Measurements from ENCODE around the gene ZDHHC7.
A peak's percentile ranks its signal among the peaks of the same experiment; 100 is the strongest.

Gene ZDHHC7

DNA sequence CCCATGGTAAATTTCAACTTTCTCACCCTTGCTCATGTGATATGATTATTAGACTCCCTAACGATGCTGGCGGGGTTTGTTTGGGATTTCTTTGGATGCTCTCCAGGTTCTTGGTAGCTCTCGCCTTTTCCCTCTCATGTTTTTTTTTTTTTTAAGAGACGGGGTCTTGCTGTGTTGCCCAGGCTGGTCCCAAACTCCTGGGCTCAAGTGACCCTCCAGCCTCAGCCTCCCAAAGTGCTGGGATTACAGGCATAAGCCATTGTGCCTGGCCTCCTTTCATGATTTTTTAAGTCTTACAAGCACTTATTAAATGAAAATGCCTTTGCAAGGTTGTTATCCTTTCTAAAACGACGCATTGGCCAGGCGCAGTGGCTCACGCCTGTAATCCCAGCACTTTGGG, 40.3 kb upstream of the ZDHHC7 start:
- peaks cover 55 to 61% of the 10 kb centered on the region in 2 donors for H3K4me1 ChIP-seq (ENCODE audit: control insufficient read depth in 1 of 2, insufficient read depth in 2 of 2, low read length in 2 of 2)

DNA sequence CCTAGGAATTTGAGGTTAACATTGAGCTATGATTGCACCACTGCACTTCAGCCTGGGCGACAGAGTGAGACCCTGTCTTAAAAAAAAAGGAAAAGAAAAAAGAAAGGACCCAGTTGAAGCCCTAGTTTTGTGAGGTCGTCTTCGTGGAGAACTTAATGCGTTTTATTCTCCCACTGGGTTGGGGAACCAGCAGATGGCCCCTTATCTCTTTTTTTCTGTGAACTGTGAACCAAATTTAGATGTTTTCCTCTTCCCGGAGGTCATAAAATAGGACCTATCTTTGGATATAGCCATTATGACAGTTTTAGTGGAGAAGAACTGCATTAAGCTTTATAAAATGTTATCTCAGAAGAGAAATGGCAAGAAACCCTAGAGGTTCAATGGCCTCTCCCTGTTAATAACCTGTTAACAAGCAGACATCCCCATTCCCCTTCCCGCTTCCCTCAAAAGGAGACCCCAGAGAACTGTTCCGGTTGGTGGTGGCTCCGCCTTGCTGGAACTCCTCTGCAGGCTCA, 39.8 kb upstream of the ZDHHC7 start:
- Histone ChIP-seq H3K4me3 (ENCODE audit: low read depth in 1 of 2, low read length in 2 of 2) (no peak overlapping the region), H3K27me3 (ENCODE audit: control insufficient read depth in 1 of 2, insufficient read depth in 2 of 2, low read length in 2 of 2) (no peaks in the 10 kb centered on the region), H3K9me3 (ENCODE audit: control insufficient read depth in 1 of 2, low read length in 2 of 2) (no peaks in the 10 kb centered on the region), H3K9ac (ENCODE audit: low read depth in 1 of 2, low read length in 2 of 2) (no peak overlapping the region), H3K27ac (ENCODE audit: low read depth, low read length) (no peak overlapping the region), H3K4me1 (ENCODE audit: control insufficient read depth in 1 of 2, insufficient read depth in 2 of 2, low read length in 2 of 2) (peaks cover 52 to 59% of the 10 kb centered on the region in 2 donors), H3K36me3 (ENCODE audit: control insufficient read depth in 1 of 2, insufficient read depth in 2 of 2, low read length in 2 of 2) (no peaks in the 10 kb centered on the region)

More for the DNA sequence above, 40.3 kb upstream of the ZDHHC7 start:
- Histone ChIP-seq H3K36me3 (ENCODE audit: control insufficient read depth in 1 of 2, insufficient read depth in 2 of 2, low read length in 2 of 2) (no peaks in the 10 kb centered on the region), H3K4me3 (ENCODE audit: low read depth in 1 of 2, low read length in 2 of 2) (no peak overlapping the region), H3K9me3 (ENCODE audit: control insufficient read depth in 1 of 2, low read length in 2 of 2) (no peaks in the 10 kb centered on the region), H3K27ac (ENCODE audit: low read depth, low read length) (no peak overlapping the region), H3K9ac (ENCODE audit: low read depth in 1 of 2, low read length in 2 of 2) (no peak overlapping the region), H3K27me3 (ENCODE audit: control insufficient read depth in 1 of 2, insufficient read depth in 2 of 2, low read length in 2 of 2) (no peaks in the 10 kb centered on the region)

DNA sequence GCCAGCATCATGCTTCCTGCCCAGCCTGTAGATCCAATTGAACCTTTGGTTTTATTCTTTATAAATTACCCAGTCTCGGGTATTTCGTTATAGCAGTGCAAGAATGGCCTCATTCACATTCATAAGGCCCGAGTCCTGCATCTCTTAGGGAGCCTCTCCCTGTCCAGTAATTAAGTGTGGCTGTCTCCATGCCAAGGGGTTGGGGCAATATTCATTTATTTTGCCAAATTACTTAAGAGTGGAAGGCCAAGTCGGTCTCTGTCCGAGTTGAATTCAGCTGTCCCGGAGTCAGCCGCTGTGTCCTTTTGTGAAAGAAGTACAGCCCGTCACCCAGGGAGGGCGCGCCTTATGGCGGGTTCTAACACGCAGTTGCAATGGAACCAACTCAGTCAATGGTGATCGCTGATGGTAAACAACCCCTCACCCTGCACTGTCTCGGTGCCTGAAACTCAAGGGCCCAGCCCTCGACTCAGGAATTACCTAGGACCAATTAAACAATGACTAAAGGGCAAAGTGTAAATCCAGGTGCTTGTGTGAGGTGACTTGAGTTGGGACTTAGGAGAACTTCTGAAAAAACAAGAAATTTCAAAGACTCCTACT, 38.5 kb upstream of the ZDHHC7 start:
- peaks cover 39 to 46% of the 10 kb centered on the region in 2 donors for H3K4me1 ChIP-seq (ENCODE audit: control insufficient read depth in 1 of 2, insufficient read depth in 2 of 2, low read length in 2 of 2)
- H3K4me3 ChIP-seq (ENCODE audit: low read depth in 1 of 2, low read length in 2 of 2): no peak overlapping the region
- no peaks in the 10 kb centered on the region for H3K9me3 ChIP-seq (ENCODE audit: control insufficient read depth in 1 of 2, low read length in 2 of 2)
- H3K9ac ChIP-seq (ENCODE audit: low read depth in 1 of 2, low read length in 2 of 2): no peak overlapping the region
- no peak overlapping the region for H3K27ac ChIP-seq (ENCODE audit: low read depth, low read length)
- no peaks in the 10 kb centered on the region for H3K27me3 ChIP-seq (ENCODE audit: control insufficient read depth in 1 of 2, insufficient read depth in 2 of 2, low read length in 2 of 2)
- H3K36me3 ChIP-seq (ENCODE audit: control insufficient read depth in 1 of 2, insufficient read depth in 2 of 2, low read length in 2 of 2): no peaks in the 10 kb centered on the region

DNA sequence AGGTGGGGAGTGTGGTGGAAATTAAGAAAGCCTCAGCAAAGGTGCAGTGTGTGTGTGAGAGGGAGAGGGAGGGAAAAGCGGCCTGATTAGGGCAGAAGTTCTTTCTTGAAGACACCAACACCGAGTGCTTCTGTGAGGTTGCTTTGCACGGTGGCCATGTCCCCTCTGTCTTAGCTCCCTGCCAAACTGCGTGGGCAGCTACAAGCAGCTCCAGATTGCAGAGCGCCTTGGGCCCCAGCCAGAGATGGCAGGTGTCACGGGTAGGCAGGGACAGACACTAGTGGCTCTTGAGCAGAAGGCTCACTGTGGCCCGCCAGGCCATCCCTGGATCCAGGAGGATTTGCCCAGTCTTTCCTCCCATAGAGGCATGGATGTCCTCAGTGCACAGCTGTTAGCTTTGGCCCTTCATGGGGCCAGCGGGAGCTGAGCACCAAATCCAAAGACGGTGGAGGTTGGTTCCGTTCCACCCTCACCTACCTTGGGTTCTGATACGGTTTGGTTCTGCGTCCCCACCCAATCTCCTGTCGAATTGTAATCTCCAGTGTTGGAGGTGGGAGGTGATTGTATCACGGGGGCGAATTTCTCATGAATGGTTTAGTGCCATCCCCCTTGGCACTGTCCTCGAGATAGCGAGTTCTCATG, 37.7 kb upstream of the ZDHHC7 start:
- peaks cover 35 to 43% of the 10 kb centered on the region in 2 donors for H3K4me1 ChIP-seq (ENCODE audit: control insufficient read depth in 1 of 2, insufficient read depth in 2 of 2, low read length in 2 of 2)
- no peak overlapping the region for H3K9ac ChIP-seq (ENCODE audit: low read depth in 1 of 2, low read length in 2 of 2)
- H3K9me3 ChIP-seq (ENCODE audit: control insufficient read depth in 1 of 2, low read length in 2 of 2): no peaks in the 10 kb centered on the region
- no peak overlapping the region for H3K4me3 ChIP-seq (ENCODE audit: low read depth in 1 of 2, low read length in 2 of 2)
- H3K36me3 ChIP-seq (ENCODE audit: control insufficient read depth in 1 of 2, insufficient read depth in 2 of 2, low read length in 2 of 2): no peaks in the 10 kb centered on the region
- no peak overlapping the region for H3K27ac ChIP-seq (ENCODE audit: low read depth, low read length)
- no peaks in the 10 kb centered on the region for H3K27me3 ChIP-seq (ENCODE audit: control insufficient read depth in 1 of 2, insufficient read depth in 2 of 2, low read length in 2 of 2)

DNA sequence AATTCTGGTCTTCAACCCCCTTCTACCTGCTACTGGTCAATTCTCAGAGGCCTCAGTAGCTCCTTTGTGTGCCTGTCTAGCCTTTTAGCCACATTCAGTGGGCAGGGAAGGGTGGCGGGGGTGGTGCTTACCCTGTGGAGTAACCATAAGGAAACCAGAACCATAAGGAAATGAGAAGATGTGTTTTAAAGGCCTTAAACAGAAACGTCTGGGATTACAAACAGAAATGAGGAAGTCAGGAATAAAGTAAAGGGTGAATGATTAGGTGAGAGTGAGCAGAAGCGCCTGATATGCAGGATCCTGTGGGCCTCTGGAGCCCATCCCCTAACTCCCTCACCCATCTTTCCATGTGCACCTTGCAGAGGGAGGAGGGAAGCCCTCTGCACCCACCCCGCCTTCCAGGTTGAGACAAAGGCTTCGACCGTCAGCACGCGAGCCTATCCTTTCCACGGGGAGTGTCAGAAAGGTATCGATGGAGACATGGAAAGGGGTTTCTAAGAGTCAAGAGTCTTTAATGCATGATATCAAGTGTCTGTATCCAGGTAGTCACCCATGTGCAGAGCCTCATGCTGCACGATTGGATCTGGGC, 36.6 kb upstream of the ZDHHC7 start:
- Histone ChIP-seq H3K27me3 (ENCODE audit: control insufficient read depth in 1 of 2, insufficient read depth in 2 of 2, low read length in 2 of 2) (no peaks in the 10 kb centered on the region), H3K9me3 (ENCODE audit: control insufficient read depth in 1 of 2, low read length in 2 of 2) (no peaks in the 10 kb centered on the region), H3K9ac (ENCODE audit: low read depth in 1 of 2, low read length in 2 of 2) (peak overlapping the region in 1 of 2 donors; percentile 42), H3K4me1 (ENCODE audit: control insufficient read depth in 1 of 2, insufficient read depth in 2 of 2, low read length in 2 of 2) (peaks cover 35 to 43% of the 10 kb centered on the region in 2 donors), H3K4me3 (ENCODE audit: low read depth in 1 of 2, low read length in 2 of 2) (no peak overlapping the region), H3K27ac (ENCODE audit: low read depth, low read length) (no peak overlapping the region), H3K36me3 (ENCODE audit: control insufficient read depth in 1 of 2, insufficient read depth in 2 of 2, low read length in 2 of 2) (no peaks in the 10 kb centered on the region)

DNA sequence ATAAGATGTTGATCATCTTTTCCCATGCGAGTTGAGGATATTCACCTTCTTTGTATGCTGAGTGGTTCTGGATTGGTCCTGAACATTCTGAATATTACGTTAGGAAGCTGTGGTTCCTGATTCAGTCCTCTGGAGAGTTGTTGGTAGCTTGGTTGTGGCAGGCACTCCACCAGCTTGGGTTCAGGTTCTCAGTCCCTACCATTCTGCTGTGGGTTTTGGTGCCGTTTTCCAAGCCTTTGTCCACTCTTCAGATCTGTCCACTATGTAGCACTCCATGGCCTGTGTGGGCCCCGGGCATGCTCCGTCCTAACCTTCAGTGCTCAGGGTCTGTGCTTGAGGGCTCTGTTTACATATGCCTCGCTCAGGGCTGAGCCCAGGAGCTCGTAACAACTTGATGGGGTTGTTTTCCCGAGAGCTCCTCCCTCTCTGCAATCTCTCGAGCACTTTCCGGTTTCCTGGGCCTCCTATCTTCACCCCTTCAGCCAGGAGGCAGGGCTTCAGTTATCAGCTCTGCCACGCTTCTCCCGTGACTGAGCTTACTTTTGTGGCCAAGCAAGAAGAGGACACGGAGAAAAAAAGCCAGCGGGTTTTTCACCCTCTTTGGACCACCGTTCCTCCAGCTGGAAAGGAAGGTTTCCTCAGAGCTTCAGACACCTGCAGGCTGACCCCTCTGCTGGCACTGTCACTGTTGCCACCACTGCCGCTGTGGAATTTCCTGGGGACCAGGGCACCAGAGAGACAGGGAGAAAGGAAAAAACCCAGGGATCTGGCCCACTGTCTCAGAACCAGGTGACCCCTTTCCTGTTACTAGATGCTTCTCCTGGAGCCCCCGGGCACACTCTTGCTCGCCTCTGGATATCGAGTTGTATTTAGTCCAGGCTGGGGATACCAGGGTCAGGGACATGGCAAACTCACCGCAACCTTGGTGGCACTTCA, 35.9 kb upstream of the ZDHHC7 start:
- Histone ChIP-seq H3K4me3 (ENCODE audit: low read depth in 1 of 2, low read length in 2 of 2) (peak overlapping the region in 1 of 2 donors; percentile 42), H3K9ac (ENCODE audit: low read depth in 1 of 2, low read length in 2 of 2) (peak overlapping the region in 1 of 2 donors; percentile 42), H3K4me1 (ENCODE audit: control insufficient read depth in 1 of 2, insufficient read depth in 2 of 2, low read length in 2 of 2) (peaks cover 35 to 43% of the 10 kb centered on the region in 2 donors), H3K36me3 (ENCODE audit: control insufficient read depth in 1 of 2, insufficient read depth in 2 of 2, low read length in 2 of 2) (no peaks in the 10 kb centered on the region), H3K27ac (ENCODE audit: low read depth, low read length) (no peak overlapping the region), H3K9me3 (ENCODE audit: control insufficient read depth in 1 of 2, low read length in 2 of 2) (no peaks in the 10 kb centered on the region), H3K27me3 (ENCODE audit: control insufficient read depth in 1 of 2, insufficient read depth in 2 of 2, low read length in 2 of 2) (no peaks in the 10 kb centered on the region)

DNA sequence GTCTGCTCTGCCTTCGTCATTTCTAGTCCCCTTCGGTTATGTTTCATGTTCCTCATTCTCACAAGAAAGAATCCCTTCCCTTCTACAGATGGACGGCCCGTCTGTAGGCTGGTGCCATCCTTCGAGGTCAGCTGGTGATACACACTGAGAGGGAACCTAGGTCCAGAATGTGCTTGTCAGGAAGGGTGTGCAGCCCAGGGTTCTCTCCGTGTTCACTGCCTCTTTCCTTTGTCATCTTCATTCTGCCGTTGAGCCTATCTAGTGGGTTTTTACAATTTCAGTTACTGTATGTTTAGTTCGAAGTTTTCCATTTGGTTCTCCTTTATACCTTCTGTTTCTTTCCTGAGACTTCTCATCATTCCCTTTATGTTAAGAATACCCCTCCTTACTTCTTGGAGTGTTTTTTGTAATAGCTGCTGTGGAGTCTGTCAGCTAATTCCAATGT, 35.2 kb upstream of the ZDHHC7 start:
- Histone ChIP-seq H3K9me3 (ENCODE audit: control insufficient read depth in 1 of 2, low read length in 2 of 2) (no peaks in the 10 kb centered on the region), H3K4me3 (ENCODE audit: low read depth in 1 of 2, low read length in 2 of 2) (no peak overlapping the region), H3K36me3 (ENCODE audit: control insufficient read depth in 1 of 2, insufficient read depth in 2 of 2, low read length in 2 of 2) (no peaks in the 10 kb centered on the region), H3K4me1 (ENCODE audit: control insufficient read depth in 1 of 2, insufficient read depth in 2 of 2, low read length in 2 of 2) (peaks cover 35 to 43% of the 10 kb centered on the region in 2 donors), H3K27ac (ENCODE audit: low read depth, low read length) (no peak overlapping the region), H3K9ac (ENCODE audit: low read depth in 1 of 2, low read length in 2 of 2) (no peak overlapping the region), H3K27me3 (ENCODE audit: control insufficient read depth in 1 of 2, insufficient read depth in 2 of 2, low read length in 2 of 2) (no peaks in the 10 kb centered on the region)

DNA sequence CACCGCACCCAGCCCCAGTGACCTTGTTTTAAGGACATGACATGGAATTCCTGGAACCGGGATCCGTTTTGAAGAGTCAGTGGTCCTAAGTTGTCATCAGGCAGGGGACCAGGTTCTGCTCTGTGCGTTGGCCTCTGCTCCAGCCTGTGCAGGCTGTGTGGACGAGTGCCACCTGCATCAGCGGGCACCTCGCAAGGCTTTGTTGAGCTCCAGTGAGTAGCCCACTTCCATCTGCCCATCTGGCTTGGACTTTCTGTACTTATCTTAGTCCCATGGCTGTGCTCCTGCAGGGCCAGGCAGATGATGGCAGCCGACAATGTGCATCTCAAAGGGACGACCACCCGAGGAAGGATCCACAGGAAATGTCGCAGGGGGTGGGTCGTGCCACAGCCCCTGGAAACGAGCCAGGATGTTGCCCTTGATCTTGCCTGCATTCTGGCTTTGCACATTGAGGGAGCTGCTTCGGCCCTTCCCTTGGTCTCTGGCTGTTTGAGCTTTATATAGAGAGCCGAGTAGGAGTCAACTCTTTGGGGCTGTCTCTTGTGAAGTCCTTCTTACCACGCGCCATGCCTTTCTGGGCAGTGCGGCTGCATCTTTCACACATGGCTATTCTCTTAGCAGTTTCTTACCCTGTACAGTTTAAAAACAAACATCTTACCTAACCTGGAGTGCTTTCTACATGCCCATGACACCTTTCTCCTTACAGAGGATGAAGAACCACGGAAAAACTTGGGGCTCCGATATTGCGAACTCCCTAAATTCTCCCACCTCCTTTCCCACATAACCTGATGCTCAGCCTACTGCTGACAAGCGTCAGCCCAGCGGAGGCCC, 34.5 kb upstream of the ZDHHC7 start:
- no peaks in the 10 kb centered on the region for H3K27me3 ChIP-seq (ENCODE audit: control insufficient read depth in 1 of 2, insufficient read depth in 2 of 2, low read length in 2 of 2)
- no peak overlapping the region for H3K9ac ChIP-seq (ENCODE audit: low read depth in 1 of 2, low read length in 2 of 2)
- H3K9me3 ChIP-seq (ENCODE audit: control insufficient read depth in 1 of 2, low read length in 2 of 2): no peaks in the 10 kb centered on the region
- no peaks in the 10 kb centered on the region for H3K36me3 ChIP-seq (ENCODE audit: control insufficient read depth in 1 of 2, insufficient read depth in 2 of 2, low read length in 2 of 2)
- no peak overlapping the region for H3K4me3 ChIP-seq (ENCODE audit: low read depth in 1 of 2, low read length in 2 of 2)
- H3K27ac ChIP-seq (ENCODE audit: low read depth, low read length): no peak overlapping the region
- H3K4me1 ChIP-seq (ENCODE audit: control insufficient read depth in 1 of 2, insufficient read depth in 2 of 2, low read length in 2 of 2): peaks cover 28 to 37% of the 10 kb centered on the region in 2 donors

DNA sequence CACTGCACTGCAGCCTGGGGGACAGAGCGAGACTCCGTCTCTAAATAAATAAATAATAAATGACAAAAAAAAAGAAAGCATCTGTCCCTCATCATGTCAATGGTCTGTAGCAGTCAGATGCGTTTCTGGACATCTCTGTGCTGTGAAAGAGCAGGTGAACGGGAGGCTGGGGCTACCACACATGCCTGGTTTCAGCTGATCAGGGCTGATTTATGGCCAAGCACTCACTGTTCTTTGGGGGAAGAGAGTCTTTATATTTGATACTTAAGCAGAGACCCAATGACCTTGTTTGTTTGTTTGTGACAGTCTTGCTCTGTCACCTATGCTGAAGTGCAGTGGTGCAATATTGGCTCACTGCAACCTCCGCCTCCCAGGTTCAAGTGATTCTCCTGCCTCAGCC, 33.7 kb upstream of the ZDHHC7 start:
- no peaks in the 10 kb centered on the region for H3K27me3 ChIP-seq (ENCODE audit: control insufficient read depth in 1 of 2, insufficient read depth in 2 of 2, low read length in 2 of 2)
- no peak overlapping the region for H3K9ac ChIP-seq (ENCODE audit: low read depth in 1 of 2, low read length in 2 of 2)
- no peaks in the 10 kb centered on the region for H3K36me3 ChIP-seq (ENCODE audit: control insufficient read depth in 1 of 2, insufficient read depth in 2 of 2, low read length in 2 of 2)
- no peaks in the 10 kb centered on the region for H3K9me3 ChIP-seq (ENCODE audit: control insufficient read depth in 1 of 2, low read length in 2 of 2)
- H3K4me3 ChIP-seq (ENCODE audit: low read depth in 1 of 2, low read length in 2 of 2): no peak overlapping the region
- no peak overlapping the region for H3K27ac ChIP-seq (ENCODE audit: low read depth, low read length)
- peaks cover 24 to 33% of the 10 kb centered on the region in 2 donors for H3K4me1 ChIP-seq (ENCODE audit: control insufficient read depth in 1 of 2, insufficient read depth in 2 of 2, low read length in 2 of 2)
